GM23338 (cell line): Measurements from ENCODE around the gene SMIM26.

Experiments used
- CREB1 ChIP-seq: fragments of 250-450 bp; sonication (Bioruptor Pico); IDR thresholded peaks from 2 replicates; pipeline ENCODE4 v1.5.0; 2020; ENCODE audit warnings: low read depth, mild to moderate bottlenecking, moderate library complexity
- POLR2AphosphoS5 ChIP-seq: IDR thresholded peaks from 2 replicates; pipeline ENCODE4 v1.6.1; 2016; ENCODE audit warnings: antibody characterized with exemption, low read depth
- TF ChIP-seq, protein P1 (sequence below), 2 experiments: fragments of 200-600 bp in 1 of 2; sonication (generic) in 1 of 2; conservative IDR thresholded peaks; 2 replicates each; pipeline versions ENCODE4 v1.5.1 to v1.6.1; 2016 to 2017; ENCODE audit warnings: antibody characterized with exemption in 2 of 2, low read depth in 2 of 2, mild to moderate bottlenecking in 2 of 2, moderate library complexity in 1 of 2

GRCh38 chr20:18611492-18611891, 44.3 kb downstream of the SMIM26 start:
- TF ChIP-seq, protein P1, sequence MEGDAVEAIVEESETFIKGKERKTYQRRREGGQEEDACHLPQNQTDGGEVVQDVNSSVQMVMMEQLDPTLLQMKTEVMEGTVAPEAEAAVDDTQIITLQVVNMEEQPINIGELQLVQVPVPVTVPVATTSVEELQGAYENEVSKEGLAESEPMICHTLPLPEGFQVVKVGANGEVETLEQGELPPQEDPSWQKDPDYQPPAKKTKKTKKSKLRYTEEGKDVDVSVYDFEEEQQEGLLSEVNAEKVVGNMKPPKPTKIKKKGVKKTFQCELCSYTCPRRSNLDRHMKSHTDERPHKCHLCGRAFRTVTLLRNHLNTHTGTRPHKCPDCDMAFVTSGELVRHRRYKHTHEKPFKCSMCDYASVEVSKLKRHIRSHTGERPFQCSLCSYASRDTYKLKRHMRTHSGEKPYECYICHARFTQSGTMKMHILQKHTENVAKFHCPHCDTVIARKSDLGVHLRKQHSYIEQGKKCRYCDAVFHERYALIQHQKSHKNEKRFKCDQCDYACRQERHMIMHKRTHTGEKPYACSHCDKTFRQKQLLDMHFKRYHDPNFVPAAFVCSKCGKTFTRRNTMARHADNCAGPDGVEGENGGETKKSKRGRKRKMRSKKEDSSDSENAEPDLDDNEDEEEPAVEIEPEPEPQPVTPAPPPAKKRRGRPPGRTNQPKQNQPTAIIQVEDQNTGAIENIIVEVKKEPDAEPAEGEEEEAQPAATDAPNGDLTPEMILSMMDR (conservative IDR thresholded peaks at IDR 0.05; ENCODE audit: low read depth in 2 of 2) = no peak
- TF ChIP-seq POLR2AphosphoS5 (no peak), CREB1 (CRISPR knock-in tag) (no peak)
